ENCODE results near the gene UBE2D4.
"Not testable (repeated sequence)": the region's sequence is repeated elsewhere in the genome, so short reads cannot be mapped to it uniquely, and the experiment has no call there.

Gene UBE2D4

GRCh38 chr7:43974033-43974573 lies 47.9 kb downstream of the UBE2D4 start:
- not testable (repeated sequence) for H3K4me3 Mint-ChIP-seq, H3K27ac Mint-ChIP-seq

DNA sequence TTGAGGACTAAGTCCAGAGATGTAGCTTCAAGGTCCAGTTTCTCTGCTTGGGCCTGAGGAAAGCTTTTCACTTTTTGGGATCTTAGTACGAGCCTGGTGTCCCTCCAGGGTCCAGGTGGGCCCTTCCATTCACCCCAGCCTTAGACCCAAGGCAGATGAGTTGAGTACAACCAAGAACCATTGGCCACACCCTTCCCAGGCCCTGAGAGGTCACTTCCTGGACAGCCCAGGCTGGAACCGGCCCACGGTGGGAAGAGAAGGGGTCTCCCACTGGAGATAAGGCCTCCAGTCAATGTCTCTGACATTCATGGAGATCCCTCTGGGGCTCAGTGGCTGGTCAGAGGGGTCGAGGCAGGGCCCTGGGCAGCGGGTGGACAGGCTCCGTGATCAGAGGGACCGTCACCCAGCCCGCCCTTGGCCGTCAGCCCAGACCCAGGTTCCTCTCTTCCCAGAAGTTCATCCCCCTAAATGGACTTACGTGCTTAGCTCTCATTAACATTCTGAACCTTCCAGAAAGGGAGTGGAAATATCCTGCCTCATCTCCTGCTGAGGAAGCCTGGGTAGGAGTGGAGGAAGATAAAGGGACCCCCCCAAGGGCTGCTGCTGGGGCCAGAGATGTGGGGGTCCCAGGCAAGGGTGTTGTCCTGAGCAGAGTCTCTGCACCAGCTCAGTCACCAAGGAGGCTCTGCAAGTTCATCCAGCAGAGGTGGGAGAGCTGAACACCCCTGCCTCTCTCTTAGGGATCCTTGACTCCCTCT lies 48.7 kb downstream of the UBE2D4 start:
- not testable (repeated sequence) for H3K27ac Mint-ChIP-seq; H3K36me3 Mint-ChIP-seq; H3K4me1 Mint-ChIP-seq (ENCODE audit: low read depth); H3K9me3 Mint-ChIP-seq (ENCODE audit: low read depth); H3K4me3 Mint-ChIP-seq; H3K27me3 Mint-ChIP-seq

More at GRCh38 chr7:43974033-43974573, 47.9 kb downstream of the UBE2D4 start:
- not testable (repeated sequence) for H3K27me3 Mint-ChIP-seq; H3K4me1 Mint-ChIP-seq (ENCODE audit: low read depth); H3K36me3 Mint-ChIP-seq; H3K9me3 Mint-ChIP-seq (ENCODE audit: low read depth)

- Mint-ChIP-seq H3K4me3 (no peak overlapping the region), H3K36me3 (no peaks in the 10 kb centered on the region), H3K9me3 (ENCODE audit: low read depth) (no peaks in the 10 kb centered on the region), H3K27me3 (no peaks in the 10 kb centered on the region), H3K27ac (no peak overlapping the region), H3K4me1 (ENCODE audit: low read depth) (no peaks in the 10 kb centered on the region)
Observed at GRCh38 chr7:43977525-43977924, 51.3 kb downstream of the UBE2D4 start.

DNA sequence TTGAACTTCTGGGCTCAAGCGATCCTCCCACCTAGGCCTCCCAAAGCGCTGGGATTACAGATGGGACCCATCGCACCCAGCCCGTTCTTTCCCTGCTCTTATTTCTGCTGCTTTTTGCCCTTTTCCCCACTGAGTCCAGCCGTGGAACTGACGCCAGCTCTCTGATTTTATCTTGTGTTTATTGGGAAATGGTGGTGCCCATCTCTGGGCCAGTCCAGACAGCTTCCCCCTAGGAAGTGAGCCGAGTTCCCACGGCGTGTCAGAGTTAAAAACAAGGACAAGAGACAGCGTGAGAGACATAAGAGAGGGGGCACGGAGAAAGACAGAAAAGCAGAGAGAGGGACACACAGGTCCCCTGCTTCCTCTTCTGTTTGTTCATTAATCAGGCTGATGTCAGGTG lies 51.9 kb downstream of the UBE2D4 start:
- not testable (repeated sequence) for H3K4me1 Mint-ChIP-seq (ENCODE audit: low read depth); H3K27ac Mint-ChIP-seq

GRCh38 chr7:43982848-43983247 lies 56.6 kb downstream of the UBE2D4 start:
- not testable (repeated sequence) for H3K27ac Mint-ChIP-seq; H3K27me3 Mint-ChIP-seq; H3K36me3 Mint-ChIP-seq; H3K9me3 Mint-ChIP-seq (ENCODE audit: low read depth); H3K4me1 Mint-ChIP-seq (ENCODE audit: low read depth); H3K4me3 Mint-ChIP-seq

More for the DNA sequence above, 51.9 kb downstream of the UBE2D4 start:
- not testable (repeated sequence) for H3K9me3 Mint-ChIP-seq (ENCODE audit: low read depth); H3K36me3 Mint-ChIP-seq; H3K4me3 Mint-ChIP-seq; H3K27me3 Mint-ChIP-seq

GRCh38 chr7:43983736-43984135 lies 57.5 kb downstream of the UBE2D4 start:
- not testable (repeated sequence) for H3K27me3 Mint-ChIP-seq; H3K27ac Mint-ChIP-seq; H3K4me3 Mint-ChIP-seq; H3K36me3 Mint-ChIP-seq; H3K4me1 Mint-ChIP-seq (ENCODE audit: low read depth); H3K9me3 Mint-ChIP-seq (ENCODE audit: low read depth)

GRCh38 chr7:43985904-43986864 lies 59.9 kb downstream of the UBE2D4 start:
- H3K27ac Mint-ChIP-seq; H3K27me3 Mint-ChIP-seq; H3K4me3 Mint-ChIP-seq; H3K9me3 Mint-ChIP-seq (ENCODE audit: low read depth); H3K4me1 Mint-ChIP-seq (ENCODE audit: low read depth); H3K36me3 Mint-ChIP-seq: not testable (repeated sequence)

GRCh38 chr7:43987476-43987875 lies 61.2 kb downstream of the UBE2D4 start:
- H3K4me3 Mint-ChIP-seq; H3K27ac Mint-ChIP-seq; H3K4me1 Mint-ChIP-seq (ENCODE audit: low read depth): not testable (repeated sequence)

DNA sequence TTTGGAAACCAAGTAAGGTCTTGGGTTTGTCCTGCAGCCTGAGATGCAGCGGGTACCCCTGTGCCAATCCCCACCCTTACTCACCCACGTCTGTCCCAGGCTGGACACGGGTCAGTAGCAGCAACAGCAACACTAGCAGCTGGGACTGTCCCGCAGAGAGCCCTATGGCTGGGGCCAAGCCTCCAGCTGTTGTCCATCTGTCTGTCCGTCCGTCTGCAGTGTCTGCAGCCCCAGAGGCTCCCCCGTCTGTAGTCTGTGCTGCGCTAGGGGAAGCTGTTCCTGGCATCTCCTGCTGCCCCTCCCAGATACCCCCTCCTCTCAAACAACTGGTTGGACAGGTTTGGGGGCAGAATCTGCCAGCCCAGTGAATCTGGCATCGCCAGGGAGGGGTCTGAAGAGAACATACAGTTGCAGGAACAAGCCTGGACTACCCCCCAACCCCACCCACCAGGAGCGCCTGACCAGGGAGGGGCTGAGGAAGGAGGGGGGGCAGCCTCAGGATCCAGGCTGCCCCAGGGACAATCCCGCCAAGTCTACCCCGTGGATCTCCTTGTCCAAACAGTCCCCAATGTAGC lies 63.9 kb downstream of the UBE2D4 start:
- not testable (repeated sequence) for H3K9me3 Mint-ChIP-seq (ENCODE audit: low read depth); H3K4me1 Mint-ChIP-seq (ENCODE audit: low read depth); H3K27me3 Mint-ChIP-seq; H3K4me3 Mint-ChIP-seq; H3K27ac Mint-ChIP-seq; H3K36me3 Mint-ChIP-seq

More at GRCh38 chr7:43987476-43987875, 61.2 kb downstream of the UBE2D4 start:
- H3K27me3 Mint-ChIP-seq; H3K9me3 Mint-ChIP-seq (ENCODE audit: low read depth); H3K36me3 Mint-ChIP-seq: not testable (repeated sequence)

DNA sequence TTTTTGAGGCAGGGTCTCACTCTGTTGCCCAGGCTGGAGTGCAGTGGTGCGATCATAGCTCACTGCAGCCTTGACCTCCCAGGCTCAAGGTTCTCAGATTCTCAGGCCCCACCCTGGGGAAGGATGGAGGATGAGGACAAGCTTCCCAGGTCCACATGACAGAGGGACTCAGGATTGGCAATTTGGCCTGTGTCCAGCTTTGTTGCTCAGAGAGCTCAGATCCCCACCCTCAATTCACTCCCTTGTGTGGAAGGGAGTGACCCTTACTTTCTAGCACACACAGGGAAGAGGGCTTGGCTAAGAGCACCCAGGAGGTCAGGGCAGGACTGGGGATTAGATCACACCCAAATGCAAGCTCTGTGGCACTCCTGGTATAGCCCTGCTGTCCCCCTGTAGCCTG lies 64.6 kb downstream of the UBE2D4 start:
- H3K4me3 Mint-ChIP-seq; H3K36me3 Mint-ChIP-seq; H3K27me3 Mint-ChIP-seq; H3K9me3 Mint-ChIP-seq (ENCODE audit: low read depth); H3K4me1 Mint-ChIP-seq (ENCODE audit: low read depth); H3K27ac Mint-ChIP-seq: not testable (repeated sequence)

DNA sequence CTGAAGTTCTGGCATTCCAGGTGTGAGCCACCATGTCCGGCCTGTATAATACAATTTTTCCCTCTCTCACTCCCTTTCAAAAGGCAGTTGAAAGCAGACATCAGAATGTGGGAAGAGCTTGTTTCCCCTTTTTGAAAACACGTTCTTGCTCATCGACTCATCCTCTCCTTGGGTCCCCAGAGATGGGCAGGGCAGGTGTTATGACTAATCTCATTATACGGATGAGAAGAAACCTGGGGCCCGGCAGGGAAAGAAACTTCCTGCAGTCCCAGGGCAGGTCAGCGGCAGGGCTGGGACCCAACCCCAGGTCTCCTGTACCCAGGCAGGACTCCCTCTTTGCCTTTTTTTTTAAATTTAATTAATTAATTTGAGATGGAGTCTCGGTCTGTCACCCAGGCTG lies 66.7 kb downstream of the UBE2D4 start:
- not testable (repeated sequence) for H3K27ac Mint-ChIP-seq; H3K9me3 Mint-ChIP-seq (ENCODE audit: low read depth); H3K4me1 Mint-ChIP-seq (ENCODE audit: low read depth); H3K36me3 Mint-ChIP-seq; H3K27me3 Mint-ChIP-seq; H3K4me3 Mint-ChIP-seq

GRCh38 chr7:43994681-43995080 lies 68.4 kb downstream of the UBE2D4 start:
- H3K4me1 Mint-ChIP-seq (ENCODE audit: low read depth); H3K9me3 Mint-ChIP-seq (ENCODE audit: low read depth); H3K27me3 Mint-ChIP-seq; H3K27ac Mint-ChIP-seq; H3K36me3 Mint-ChIP-seq; H3K4me3 Mint-ChIP-seq: not testable (repeated sequence)

DNA sequence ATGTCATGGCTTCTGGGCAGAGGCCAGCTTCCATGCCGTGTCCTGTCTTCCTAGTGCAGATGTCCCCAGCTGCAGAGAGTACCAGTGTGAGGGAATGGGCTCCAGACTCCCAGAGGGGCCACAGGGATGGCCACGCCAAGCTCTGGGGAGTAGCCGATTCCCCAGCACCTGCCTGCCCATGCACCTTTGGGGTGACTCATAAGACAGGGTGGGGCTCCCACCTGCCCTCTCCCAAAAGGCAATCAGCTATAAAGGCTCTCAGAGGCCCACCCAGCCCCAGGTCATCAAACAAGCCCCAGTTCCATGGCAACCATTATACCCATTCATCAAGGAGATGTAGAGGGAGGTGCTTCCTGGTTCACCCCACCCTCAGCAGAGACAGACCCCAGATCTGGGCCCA lies 71.3 kb downstream of the UBE2D4 start, which contains the start of gene SPDYE1:
SPDYE1 (plus strand) TSS at position 366 of the 400 bp plus-strand sequence. CDS start 2,053 bp downstream, outside the sequence.
- not testable (repeated sequence) for H3K36me3 Mint-ChIP-seq; H3K4me3 Mint-ChIP-seq; H3K4me1 Mint-ChIP-seq (ENCODE audit: low read depth); H3K27ac Mint-ChIP-seq; H3K9me3 Mint-ChIP-seq (ENCODE audit: low read depth); H3K27me3 Mint-ChIP-seq

Measured in activated naive CD8-positive, alpha-beta T cell (primary cell).